Astrocyte (in vitro differentiated cells and primary cell): ENCODE measurements around the gene IL4R. TPM values are rescaled to one million over a fixed set of nuclear protein-coding genes. Genes with fewer than 3 reads are reported as not detected.

Experiments
- DNase-seq: peaks from one replicate; pipeline ENCODE4 v3.0.0-alpha.2; 2010; ENCODE audit warnings: low read depth
- FAIRE-seq: peaks from 2 replicates; lab custom pipeline; 2011; peaks lifted over from hg19 to GRCh38; lab: Jason Lieb, UNC
- H2AFZ ChIP-seq: 2 replicates; pipeline ENCODE4 v1.6.0; 2012; ENCODE audit warnings: low read depth, low read length, inconsistent platforms
- H3K27ac ChIP-seq: 2 replicates; pipeline ENCODE4 v1.5.1; 2011; ENCODE audit warnings: low read depth, low read length, inconsistent platforms
- H3K27me3 ChIP-seq: 2 replicates; pipeline ENCODE4 v1.6.0; 2011; ENCODE audit warnings: low read length, inconsistent platforms; ENCODE audit not compliant: insufficient read depth
- H3K36me3 ChIP-seq: 2 replicates; pipeline ENCODE4 v1.5.1; 2011; ENCODE audit warnings: low read length, inconsistent platforms; ENCODE audit not compliant: insufficient read depth
- H3K4me1 ChIP-seq: 2 replicates; pipeline ENCODE4 v1.5.1; 2011; ENCODE audit warnings: low read length, inconsistent platforms; ENCODE audit not compliant: insufficient read depth
- H3K4me2 ChIP-seq: 2 replicates; pipeline ENCODE4 v1.6.0; 2012; ENCODE audit warnings: low read length, inconsistent platforms
- H3K4me3 ChIP-seq: 2 replicates; pipeline ENCODE4 v1.5.1; 2011; ENCODE audit warnings: low read depth, mild to moderate bottlenecking, low read length, inconsistent platforms; ENCODE audit not compliant: insufficient read depth
- H3K79me2 ChIP-seq: 2 replicates; pipeline ENCODE4 v1.6.0; 2012; ENCODE audit warnings: mild to moderate bottlenecking, low read length, inconsistent platforms; ENCODE audit not compliant: insufficient read depth
- H3K9ac ChIP-seq: 2 replicates; pipeline ENCODE4 v1.6.0; 2012; ENCODE audit warnings: mild to moderate bottlenecking, low read length, inconsistent platforms
- H3K9me3 ChIP-seq: 2 replicates; pipeline ENCODE4 v1.5.1; 2012; ENCODE audit warnings: low read depth, mild to moderate bottlenecking, low read length, inconsistent platforms; ENCODE audit not compliant: insufficient read depth
- H4K20me1 ChIP-seq: 2 replicates; pipeline ENCODE4 v1.6.0; 2012; ENCODE audit warnings: low read length, inconsistent platforms; ENCODE audit not compliant: insufficient read depth
- H3K27ac Mint-ChIP-seq: one replicate; pipeline ENCODE4 v1.8.0; 2021; ENCODE audit warnings: mild to moderate bottlenecking, mixed read lengths; ENCODE audit not compliant: unreplicated experiment
- H3K27me3 Mint-ChIP-seq: one replicate; pipeline ENCODE4 v1.8.0; 2021; ENCODE audit warnings: low read depth, mixed read lengths; ENCODE audit not compliant: unreplicated experiment
- H3K36me3 Mint-ChIP-seq: one replicate; pipeline ENCODE4 v1.8.0; 2021; ENCODE audit warnings: low read depth, mixed read lengths; ENCODE audit not compliant: unreplicated experiment
- H3K4me1 Mint-ChIP-seq: one replicate; pipeline ENCODE4 v1.8.0; 2021; ENCODE audit warnings: low read depth, mixed read lengths; ENCODE audit not compliant: unreplicated experiment
- H3K4me3 Mint-ChIP-seq: one replicate; pipeline ENCODE4 v1.8.0; 2021; ENCODE audit warnings: mild to moderate bottlenecking, moderate library complexity, mixed read lengths; ENCODE audit not compliant: unreplicated experiment
- H3K9me3 Mint-ChIP-seq: one replicate; pipeline ENCODE4 v1.8.0; 2021; ENCODE audit warnings: mild to moderate bottlenecking, mixed read lengths; ENCODE audit not compliant: unreplicated experiment
- CTCF ChIP-seq: IDR thresholded peaks from 2 replicates; pipeline ENCODE4 v1.5.1; 2011; ENCODE audit warnings: low read depth, mild to moderate bottlenecking, inconsistent platforms, low read length, moderate library complexity; ENCODE audit not compliant: insufficient read depth
- EZH2 ChIP-seq: IDR thresholded peaks from 2 replicates; pipeline ENCODE4 v1.6.1; 2012; ENCODE audit warnings: mild to moderate bottlenecking, low read length, inconsistent platforms; ENCODE audit not compliant: insufficient read depth
- total RNA-seq: library from RNA; stranded (reverse); gene quantifications from 2 replicates; pipeline ENCODE4 v1.2.1, GENCODE V29; 2021

Gene IL4R
- total RNA-seq, 1 donor from 2014 or later, result 17.5 TPM

GRCh38 chr16:27326251-27326650 lies 12.5 kb downstream of the IL4R start:
- H3K27me3 ChIP-seq, result no peaks in the 10 kb centered on the region
- Mint-ChIP-seq H3K27me3 (no peaks in the 10 kb centered on the region), H3K27ac (no peak overlapping the region), H3K36me3 (peaks cover 2% of the 10 kb centered on the region), H3K4me1 (peaks cover 7% of the 10 kb centered on the region), H3K9me3 (peaks cover 4% of the 10 kb centered on the region), H3K4me3 (no peak overlapping the region)
- FAIRE-seq (no peak), DNase-seq (no peak)
- peaks cover 69% of the 10 kb centered on the region for H3K79me2 ChIP-seq
- TF ChIP-seq EZH2 (no peak), CTCF (no peak)
- peaks cover 24% of the 10 kb centered on the region for H3K4me1 ChIP-seq
- peak overlapping the region; percentile 62 for H3K4me2 ChIP-seq
- no peaks in the 10 kb centered on the region for H3K9me3 ChIP-seq
- H3K4me3 ChIP-seq, result no peak overlapping the region
- H4K20me1 ChIP-seq, result peaks cover 15% of the 10 kb centered on the region
- H3K9ac ChIP-seq, result peak overlapping the region; percentile 77
- no peak overlapping the region for H2AFZ ChIP-seq
- peak overlapping the region; percentile 92 for H3K27ac ChIP-seq
- H3K36me3 ChIP-seq, result no peaks in the 10 kb centered on the region

GRCh38 chr16:27326738-27327585 lies 13.2 kb downstream of the IL4R start:
- H3K4me3 Mint-ChIP-seq, result no peak overlapping the region
- H3K4me1 Mint-ChIP-seq, result peaks cover 7% of the 10 kb centered on the region
- peaks cover 11% of the 10 kb centered on the region for H4K20me1 ChIP-seq
- H3K27me3 ChIP-seq, result no peaks in the 10 kb centered on the region
- no peaks in the 10 kb centered on the region for H3K36me3 ChIP-seq
- H3K36me3 Mint-ChIP-seq, result peaks cover 2% of the 10 kb centered on the region
- H3K4me3 ChIP-seq, result no peak overlapping the region
- peaks cover 4% of the 10 kb centered on the region for H3K9me3 Mint-ChIP-seq
- peak overlapping the region; percentile 89 for H3K27ac Mint-ChIP-seq
- H3K27ac ChIP-seq, result peak overlapping the region; percentile 92
- TF ChIP-seq EZH2 (no peak), CTCF (no peak)
- FAIRE-seq (no peak), DNase-seq (peak; percentile 92)
- H3K27me3 Mint-ChIP-seq, result no peaks in the 10 kb centered on the region
- no peaks in the 10 kb centered on the region for H3K9me3 ChIP-seq
- peak overlapping the region; percentile 77 for H3K9ac ChIP-seq
- H2AFZ ChIP-seq, result peak overlapping the region; percentile 28
- peaks cover 27% of the 10 kb centered on the region for H3K4me1 ChIP-seq
- H3K79me2 ChIP-seq, result peaks cover 67% of the 10 kb centered on the region
- peak overlapping the region; percentile 62 for H3K4me2 ChIP-seq

GRCh38 chr16:27327586-27327915 lies 13.8 kb downstream of the IL4R start:
- Mint-ChIP-seq H3K27ac (peak overlapping the region; percentile 89), H3K9me3 (peaks cover 4% of the 10 kb centered on the region), H3K4me1 (peaks cover 7% of the 10 kb centered on the region), H3K27me3 (no peaks in the 10 kb centered on the region), H3K36me3 (peaks cover 2% of the 10 kb centered on the region), H3K4me3 (no peak overlapping the region)
- Histone ChIP-seq H3K79me2 (peaks cover 61% of the 10 kb centered on the region), H3K27me3 (no peaks in the 10 kb centered on the region), H3K4me1 (peaks cover 27% of the 10 kb centered on the region), H3K9ac (peak overlapping the region; percentile 77), H3K36me3 (no peaks in the 10 kb centered on the region), H2AFZ (peak overlapping the region; percentile 28), H3K4me3 (no peak overlapping the region), H4K20me1 (peaks cover 5% of the 10 kb centered on the region), H3K27ac (peak overlapping the region; percentile 92), H3K9me3 (no peaks in the 10 kb centered on the region), H3K4me2 (peak overlapping the region; percentile 62)
- no peak for FAIRE-seq
- no peak for DNase-seq
- TF ChIP-seq EZH2 (no peak), CTCF (no peak)
